AG04450 (cell line): ENCODE measurements around the gene HOXA5. TPM values are rescaled to one million over a fixed set of nuclear protein-coding genes. Genes with fewer than 3 reads are reported as not detected.

Experiments
- CTCF ChIA-PET: fragments of 300-600, 350-600 bp; formaldehyde crosslinking; extraction: SDS; loops from one replicate; lab custom pipeline; 2022; ENCODE audit warnings: antibody characterized with exemption, inconsistent platforms; lab: Charles Lee
- POLR2A ChIA-PET: fragments of 350-600 bp; formaldehyde crosslinking; extraction: SDS; loops from one replicate; lab custom pipeline; 2021; ENCODE audit warnings: antibody characterized with exemption, inconsistent platforms; lab: Yijun Ruan, JAX
- DNase-seq: peaks from one replicate; pipeline ENCODE4 v3.0.0-alpha.2; 2011; ENCODE audit warnings: low read depth, low spot score
- H3K27ac ChIP-seq: one replicate; pipeline ENCODE4 v1.5.1; 2012; ENCODE audit warnings: low read depth, low read length, control low read depth
- H3K27me3 ChIP-seq: one replicate; pipeline ENCODE4 v1.6.0; 2012; ENCODE audit warnings: low read length; ENCODE audit not compliant: control insufficient read depth, insufficient read depth
- H3K4me3 ChIP-seq: 2 replicates; pipeline ENCODE4 v1.5.1; 2011; ENCODE audit warnings: mild to moderate bottlenecking, low read depth, low read length, control low read depth
- H3K9me3 ChIP-seq: 2 replicates; pipeline ENCODE4 v1.5.1; 2012; ENCODE audit warnings: low read length; ENCODE audit not compliant: control insufficient read depth, insufficient read depth
- polyA plus RNA-seq: library from polyadenylated mRNA; depleted of rRNA; stranded (reverse); fragments of >200 nt; gene quantifications from 2 replicates; pipeline ENCODE4 v1.2.3, GENCODE V29; 2011
- TF ChIP-seq, protein P1 (sequence below): IDR thresholded peaks from 2 replicates; pipeline ENCODE4 v1.5.1; 2011; ENCODE audit warnings: low read depth, low read length, control low read depth, inconsistent platforms

Gene HOXA5
- polyA plus RNA-seq, 1 experiment, result 51.0 TPM

DNA sequence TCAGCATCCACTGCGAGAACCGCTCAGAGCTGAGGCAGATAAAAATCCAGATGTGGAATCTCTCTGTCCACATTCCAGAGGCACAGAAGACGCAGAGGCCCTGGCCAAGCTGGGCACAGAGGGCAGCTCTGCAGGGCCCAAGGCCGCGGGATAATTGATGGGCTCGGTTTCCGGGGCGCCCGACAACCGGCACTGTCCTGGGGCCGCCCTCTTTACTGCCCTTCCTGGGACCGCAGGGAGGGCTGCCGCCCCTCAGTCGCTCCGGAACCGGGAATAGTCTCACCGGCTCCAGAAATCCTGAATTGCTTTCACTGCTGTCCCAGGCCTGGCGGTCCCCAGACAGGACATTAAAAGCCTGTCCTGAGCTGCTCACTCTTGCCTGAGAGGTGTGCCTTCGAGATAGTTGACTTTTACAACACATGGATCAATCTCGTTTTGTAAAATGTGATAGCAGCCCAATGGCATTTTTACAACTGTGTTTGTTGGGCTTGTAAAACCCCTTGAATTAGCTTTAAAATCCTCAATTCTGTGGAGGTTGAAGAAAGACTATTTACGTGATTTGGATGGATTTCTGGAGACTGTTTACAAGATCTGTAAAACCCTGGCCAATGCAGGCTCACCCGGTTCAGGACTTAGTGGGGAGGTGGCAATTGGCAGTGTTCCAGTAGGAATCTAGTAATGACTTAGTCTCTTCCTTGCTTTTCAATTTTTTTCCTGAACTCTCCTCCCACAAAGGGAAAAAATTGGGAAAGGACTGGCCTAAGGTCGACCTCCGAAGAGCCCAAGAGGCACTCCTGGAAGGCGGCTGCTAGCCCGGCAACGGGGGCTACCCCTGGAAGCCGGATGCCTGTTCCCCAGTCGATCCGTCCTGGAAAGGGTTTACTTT, 5.5 kb upstream of the HOXA5 start:
- ChIA-PET POLR2A (interaction anchor here (0.6 to 1.0 kb wide), 2 partner anchors 10 to 14 kb away, joined by 3 read pairs; no protein-coding TSS in a partner anchor), CTCF (interaction anchor here (0.6 to 5.6 kb wide), 13 partner anchors 8 to 1921 kb away, joined by 3 to 24 read pairs (median 6); partner anchors contain the start of genes HOXA7 and NPVF)
- DNase-seq, result no peak
- Histone ChIP-seq H3K9me3 (peaks cover 2% of the 10 kb centered on the region; the same call in 1 of the 2 replicates), H3K4me3 (peak overlapping the region; percentile 73), H3K27me3 (no peaks in the 10 kb centered on the region), H3K27ac (peak overlapping the region; percentile 90)
- TF ChIP-seq, protein P1, sequence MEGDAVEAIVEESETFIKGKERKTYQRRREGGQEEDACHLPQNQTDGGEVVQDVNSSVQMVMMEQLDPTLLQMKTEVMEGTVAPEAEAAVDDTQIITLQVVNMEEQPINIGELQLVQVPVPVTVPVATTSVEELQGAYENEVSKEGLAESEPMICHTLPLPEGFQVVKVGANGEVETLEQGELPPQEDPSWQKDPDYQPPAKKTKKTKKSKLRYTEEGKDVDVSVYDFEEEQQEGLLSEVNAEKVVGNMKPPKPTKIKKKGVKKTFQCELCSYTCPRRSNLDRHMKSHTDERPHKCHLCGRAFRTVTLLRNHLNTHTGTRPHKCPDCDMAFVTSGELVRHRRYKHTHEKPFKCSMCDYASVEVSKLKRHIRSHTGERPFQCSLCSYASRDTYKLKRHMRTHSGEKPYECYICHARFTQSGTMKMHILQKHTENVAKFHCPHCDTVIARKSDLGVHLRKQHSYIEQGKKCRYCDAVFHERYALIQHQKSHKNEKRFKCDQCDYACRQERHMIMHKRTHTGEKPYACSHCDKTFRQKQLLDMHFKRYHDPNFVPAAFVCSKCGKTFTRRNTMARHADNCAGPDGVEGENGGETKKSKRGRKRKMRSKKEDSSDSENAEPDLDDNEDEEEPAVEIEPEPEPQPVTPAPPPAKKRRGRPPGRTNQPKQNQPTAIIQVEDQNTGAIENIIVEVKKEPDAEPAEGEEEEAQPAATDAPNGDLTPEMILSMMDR, result no peak

GRCh38 chr7:27148031-27148755, 4.7 kb upstream of the HOXA5 start:
- TF ChIP-seq, protein P1, result no peak
- ChIA-PET CTCF (interaction anchor here (0.6 to 5.6 kb wide), 7 partner anchors 9 to 779 kb away, joined by 3 to 24 read pairs (median 8); partner anchors contain the start of gene HOXA7), POLR2A (interaction anchor here (1.0 kb wide), 1 partner anchor 9 kb away, joined by 3 read pairs; no protein-coding TSS in a partner anchor)
- H3K27me3 ChIP-seq, result no peaks in the 10 kb centered on the region
- H3K27ac ChIP-seq, result peak overlapping the region; percentile 90
- no peak for DNase-seq
- H3K9me3 ChIP-seq, result peaks cover 2% of the 10 kb centered on the region; the same call in 1 of the 2 replicates
- peak overlapping the region; percentile 73 for H3K4me3 ChIP-seq

DNA sequence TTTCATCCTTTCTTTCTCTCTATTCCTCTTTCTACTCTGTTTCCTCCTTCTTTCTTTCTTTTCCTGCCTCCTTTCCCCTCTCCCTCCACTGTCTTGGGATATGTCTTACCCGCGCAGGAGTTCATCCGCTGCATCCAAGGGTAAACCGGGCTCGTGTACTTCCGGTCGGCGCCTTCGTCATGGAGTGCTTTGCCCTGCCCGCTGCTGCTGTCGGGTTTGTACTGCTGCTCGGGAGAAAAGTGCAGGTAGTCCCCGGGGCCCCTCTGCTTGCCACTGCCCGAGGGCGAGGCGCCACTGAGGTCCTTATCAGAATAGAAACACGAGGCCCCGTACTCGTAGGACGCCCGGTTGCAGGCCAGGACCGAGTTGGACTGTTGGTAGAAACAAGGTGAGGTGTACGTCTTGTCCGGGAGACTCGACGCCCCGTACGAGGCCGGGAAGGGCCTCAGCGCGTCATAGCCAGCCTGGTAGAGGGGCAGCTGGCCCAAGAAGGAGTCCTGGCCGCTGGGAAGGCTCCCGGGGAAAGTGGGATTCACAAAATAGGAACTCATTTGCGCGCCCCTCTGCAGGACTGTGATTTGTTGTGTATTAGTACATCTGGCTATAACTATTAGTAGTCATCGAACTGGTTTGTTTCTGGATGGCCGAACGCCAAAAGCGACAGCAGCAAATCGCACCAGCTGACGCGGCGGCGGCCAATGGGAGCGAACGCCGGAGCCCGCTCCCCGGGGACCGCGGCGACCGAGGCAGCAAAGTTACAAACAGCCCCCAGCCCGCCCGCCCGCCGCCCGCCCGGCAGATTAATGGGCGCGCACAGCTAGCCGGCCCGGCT, 3.9 kb upstream of the HOXA5 start, which contains the start of gene HOXA6:
HOXA6 (minus strand) TSS at position 576 of the 832 bp plus-strand sequence; CDS start at position 551, 25 bp downstream.
- POLR2A ChIA-PET, result interaction anchor here (1.0 kb wide), 1 partner anchor 8 kb away, joined by 3 read pairs; no protein-coding TSS in a partner anchor
- Histone ChIP-seq H3K27me3 (no peaks in the 10 kb centered on the region), H3K4me3 (peak within 1 kb of the TSS; percentile 73), H3K27ac (peak within 1 kb of the TSS; percentile 90), H3K9me3 (peaks cover 2% of the 10 kb centered on the region; the same call in 1 of the 2 replicates)
- TF ChIP-seq, protein P1, result no peak
- DNase-seq, result no peak
- CTCF ChIA-PET, result interaction anchor here (0.6 to 5.6 kb wide), 6 partner anchors 9 to 778 kb away, joined by 3 to 24 read pairs (median 6); partner anchors contain the start of gene HOXA7

DNA sequence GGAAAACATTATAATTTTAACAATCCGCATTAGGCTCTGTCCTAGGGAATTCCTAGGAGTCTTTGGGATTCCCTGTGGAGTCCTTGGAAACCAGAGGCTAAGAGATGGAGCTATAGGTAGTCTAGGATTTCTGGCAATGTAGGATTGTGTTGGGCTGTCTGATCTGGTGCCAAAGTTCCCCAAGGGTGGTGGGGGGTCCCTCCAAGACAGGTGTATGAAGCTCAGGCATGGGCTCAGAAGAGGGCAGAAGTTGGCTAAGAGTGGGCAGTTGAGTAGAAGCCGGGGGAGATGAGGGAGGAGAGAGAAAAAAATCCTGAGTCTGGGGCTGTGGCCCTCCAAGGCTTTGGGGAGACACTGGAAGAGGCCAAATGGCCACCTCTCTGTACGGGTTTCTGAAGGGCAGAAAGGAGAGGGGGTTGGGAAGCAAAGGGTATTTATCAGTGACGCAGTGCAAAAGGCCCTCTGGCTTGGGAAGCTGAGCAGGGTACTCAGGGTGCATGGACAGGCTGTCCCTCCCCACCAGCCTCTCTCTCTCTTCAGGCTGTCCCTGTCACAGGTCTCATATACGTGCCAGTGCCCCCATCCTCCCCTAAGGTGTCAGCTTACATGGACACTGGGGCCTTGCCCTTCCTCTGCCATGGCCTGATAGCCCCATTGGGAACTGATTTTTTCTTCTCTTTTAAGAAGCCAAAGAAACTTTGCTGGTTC, 3.2 kb upstream of the HOXA5 start:
- TF ChIP-seq, protein P1, result no peak
- Histone ChIP-seq H3K27me3 (no peaks in the 10 kb centered on the region), H3K9me3 (no peaks in the 10 kb centered on the region; the same call in 1 of the 2 replicates), H3K27ac (peak overlapping the region; percentile 90), H3K4me3 (peak overlapping the region; percentile 73)
- ChIA-PET CTCF (interaction anchor here (0.6 to 7.8 kb wide), 3 partner anchors 292 to 777 kb away, joined by 4 to 93 read pairs (median 24); no protein-coding TSS in a partner anchor), POLR2A (no interaction called here)
- DNase-seq, result no peak
